OCI-LY1 (cell line): ENCODE data around the gene RAN.

Experiments
- H2AFZ ChIP-seq: fragments of 200-600 bp; sonication (generic), shearing (Covaris generic); 2 replicates; pipeline ENCODE4 v1.6.0; 2014; ENCODE audit warnings: antibody characterized with exemption, mild to moderate bottlenecking, low read length
- H3F3A ChIP-seq: fragments of 200-600 bp; sonication (generic), shearing (Covaris generic); 2 replicates; pipeline ENCODE4 v1.6.0; 2014; ENCODE audit warnings: mild to moderate bottlenecking, antibody characterized with exemption, low read length, moderate library complexity; ENCODE audit not compliant: insufficient read depth
- H3K27ac ChIP-seq: fragments of 200-600 bp; sonication (generic); 2 replicates; pipeline ENCODE4 v1.5.1; 2014; ENCODE audit warnings: low read length, mixed run types, mild to moderate bottlenecking, low read depth; ENCODE audit not compliant: poor library complexity, severe bottlenecking
- H3K27me3 ChIP-seq: fragments of 200-600 bp; sonication (generic); 2 replicates; pipeline ENCODE4 v1.6.0; 2014; ENCODE audit warnings: antibody characterized with exemption, mild to moderate bottlenecking, low read length, moderate library complexity; ENCODE audit not compliant: insufficient read depth
- H3K36me3 ChIP-seq: fragments of 200-600 bp; sonication (generic); 2 replicates; pipeline ENCODE4 v1.6.1; 2014; ENCODE audit warnings: mild to moderate bottlenecking, antibody characterized with exemption, low read length, moderate library complexity, mixed read lengths; ENCODE audit not compliant: insufficient read depth
- H3K4me1 ChIP-seq: fragments of 200-600 bp; sonication (generic); 2 replicates; pipeline ENCODE4 v1.5.1; 2014; ENCODE audit warnings: mild to moderate bottlenecking, low read length, moderate library complexity; ENCODE audit not compliant: insufficient read depth, severe bottlenecking
- H3K4me2 ChIP-seq: fragments of 200-600 bp; sonication (generic), shearing (Covaris generic); 2 replicates; pipeline ENCODE4 v1.6.1; 2014; ENCODE audit warnings: low read length
- H3K4me3 ChIP-seq: fragments of 200-600 bp; sonication (generic); 2 replicates; pipeline ENCODE4 v1.5.1; 2014; ENCODE audit warnings: low read length, low read depth, mild to moderate bottlenecking, mixed read lengths; ENCODE audit not compliant: poor library complexity, severe bottlenecking
- H3K79me2 ChIP-seq: fragments of 200-600 bp; shearing (Covaris generic); 2 replicates; pipeline ENCODE4 v1.6.1; 2016; ENCODE audit warnings: mixed run types, low read length, mixed read lengths; ENCODE audit not compliant: insufficient read depth
- H3K9ac ChIP-seq: fragments of 200-600 bp; sonication (generic), shearing (Covaris generic); 2 replicates; pipeline ENCODE4 v1.6.1; 2014; ENCODE audit warnings: mild to moderate bottlenecking, low read length, mixed read lengths
- H3K9me2 ChIP-seq: fragments of 200-600 bp; sonication (generic), shearing (Covaris generic); 2 replicates; pipeline ENCODE4 v1.6.1; 2014; ENCODE audit warnings: low read depth, mild to moderate bottlenecking, low read length, mixed read lengths
- H3K9me3 ChIP-seq: fragments of 200-600 bp; shearing (Covaris generic); 2 replicates; pipeline ENCODE4 v1.6.1; 2014; ENCODE audit warnings: low read length, mixed read lengths
- H4K20me1 ChIP-seq: fragments of 200-600 bp; sonication (generic), shearing (Covaris generic); 2 replicates; pipeline ENCODE4 v1.6.0; 2016; ENCODE audit warnings: mild to moderate bottlenecking, low read length; ENCODE audit not compliant: insufficient read depth
- EZH2 ChIP-seq: fragments of 200-600 bp; sonication (generic), shearing (Covaris generic); IDR thresholded peaks from 2 replicates; pipeline ENCODE4 v1.8.0; 2017; ENCODE audit warnings: borderline replicate concordance, mixed run types, mild to moderate bottlenecking, antibody characterized with exemption, low read length, moderate library complexity, mixed read lengths
- TF ChIP-seq, protein P1 (sequence below): fragments of 200-600 bp; sonication (generic), shearing (Covaris generic); IDR thresholded peaks from 2 replicates; pipeline ENCODE4 v1.5.1; 2017; ENCODE audit warnings: mild to moderate bottlenecking, antibody characterized with exemption, low read length, moderate library complexity, mixed read lengths

The RAN gene

DNA sequence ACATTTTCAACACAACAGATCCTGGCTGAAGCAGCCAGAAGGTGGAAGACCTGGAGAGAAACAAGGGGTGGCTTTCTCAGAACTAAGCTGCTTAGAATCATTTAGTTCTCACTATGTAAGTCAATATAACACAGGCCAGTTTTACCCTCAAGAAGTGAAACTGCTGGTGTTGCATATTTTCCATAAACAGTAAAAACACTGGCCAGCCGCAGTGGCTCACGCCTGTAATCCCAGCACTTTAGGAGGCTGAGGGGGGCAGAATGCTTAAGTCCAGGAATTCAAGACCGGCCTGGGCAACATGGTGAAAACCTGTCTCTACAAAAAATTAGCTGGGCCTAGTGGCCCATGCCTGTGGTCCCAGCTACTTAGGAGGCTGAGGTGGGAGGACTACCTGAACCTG lies 44.4 kb upstream of the RAN start:
- no peak overlapping the region for H3K4me3 ChIP-seq
- H3K27ac ChIP-seq = peak overlapping the region; percentile 66
- H2AFZ ChIP-seq = no peak overlapping the region
- H3K27me3 ChIP-seq = no peaks in the 10 kb centered on the region
- no peaks in the 10 kb centered on the region for H3F3A ChIP-seq
- H3K79me2 ChIP-seq = no peaks in the 10 kb centered on the region; the same call in 1 of the 2 replicates
- no peak overlapping the region for H3K4me2 ChIP-seq
- H3K4me1 ChIP-seq = peaks cover 48% of the 10 kb centered on the region
- no peaks in the 10 kb centered on the region for H3K9me2 ChIP-seq
- no peaks in the 10 kb centered on the region for H3K9me3 ChIP-seq
- TF ChIP-seq, protein P1, sequence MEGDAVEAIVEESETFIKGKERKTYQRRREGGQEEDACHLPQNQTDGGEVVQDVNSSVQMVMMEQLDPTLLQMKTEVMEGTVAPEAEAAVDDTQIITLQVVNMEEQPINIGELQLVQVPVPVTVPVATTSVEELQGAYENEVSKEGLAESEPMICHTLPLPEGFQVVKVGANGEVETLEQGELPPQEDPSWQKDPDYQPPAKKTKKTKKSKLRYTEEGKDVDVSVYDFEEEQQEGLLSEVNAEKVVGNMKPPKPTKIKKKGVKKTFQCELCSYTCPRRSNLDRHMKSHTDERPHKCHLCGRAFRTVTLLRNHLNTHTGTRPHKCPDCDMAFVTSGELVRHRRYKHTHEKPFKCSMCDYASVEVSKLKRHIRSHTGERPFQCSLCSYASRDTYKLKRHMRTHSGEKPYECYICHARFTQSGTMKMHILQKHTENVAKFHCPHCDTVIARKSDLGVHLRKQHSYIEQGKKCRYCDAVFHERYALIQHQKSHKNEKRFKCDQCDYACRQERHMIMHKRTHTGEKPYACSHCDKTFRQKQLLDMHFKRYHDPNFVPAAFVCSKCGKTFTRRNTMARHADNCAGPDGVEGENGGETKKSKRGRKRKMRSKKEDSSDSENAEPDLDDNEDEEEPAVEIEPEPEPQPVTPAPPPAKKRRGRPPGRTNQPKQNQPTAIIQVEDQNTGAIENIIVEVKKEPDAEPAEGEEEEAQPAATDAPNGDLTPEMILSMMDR = no peak
- no peak for TF ChIP-seq EZH2
- H3K9ac ChIP-seq = no peak overlapping the region
- peaks cover 20% of the 10 kb centered on the region for H3K36me3 ChIP-seq
- no peaks in the 10 kb centered on the region for H4K20me1 ChIP-seq

DNA sequence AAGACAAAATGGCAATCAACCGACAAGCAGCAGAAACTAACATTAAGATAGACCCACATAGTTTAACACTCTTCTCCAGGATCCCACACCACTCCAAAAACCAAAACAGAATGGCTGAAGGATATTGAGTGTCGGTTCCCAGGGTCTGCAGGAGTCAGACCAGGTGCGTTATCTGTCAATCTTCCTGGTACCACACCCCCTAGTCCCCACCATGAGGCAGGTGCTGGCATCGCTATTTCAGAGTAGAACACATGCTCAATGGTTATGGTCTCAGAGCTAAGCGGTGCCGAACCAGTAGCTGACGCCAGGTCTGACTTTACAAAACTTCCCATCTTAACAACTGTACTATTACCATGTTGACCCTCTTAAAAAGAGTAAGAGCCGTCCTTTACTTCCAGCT lies 43.0 kb upstream of the RAN start:
- H3K4me1 ChIP-seq = peaks cover 60% of the 10 kb centered on the region
- peaks cover 7% of the 10 kb centered on the region; the same call in 1 of the 2 replicates for H3K36me3 ChIP-seq
- H3K4me2 ChIP-seq = no peak overlapping the region
- H3K9me2 ChIP-seq = no peaks in the 10 kb centered on the region
- H3K9ac ChIP-seq = no peak overlapping the region
- no peaks in the 10 kb centered on the region for H3K27me3 ChIP-seq
- no peak overlapping the region for H3K4me3 ChIP-seq
- no peaks in the 10 kb centered on the region for H3F3A ChIP-seq
- H4K20me1 ChIP-seq = no peaks in the 10 kb centered on the region
- TF ChIP-seq EZH2 = no peak
- no peak overlapping the region for H2AFZ ChIP-seq
- no peaks in the 10 kb centered on the region; the same call in none of the 2 replicates for H3K79me2 ChIP-seq
- H3K9me3 ChIP-seq = no peaks in the 10 kb centered on the region
- H3K27ac ChIP-seq = peak overlapping the region; percentile 43

DNA sequence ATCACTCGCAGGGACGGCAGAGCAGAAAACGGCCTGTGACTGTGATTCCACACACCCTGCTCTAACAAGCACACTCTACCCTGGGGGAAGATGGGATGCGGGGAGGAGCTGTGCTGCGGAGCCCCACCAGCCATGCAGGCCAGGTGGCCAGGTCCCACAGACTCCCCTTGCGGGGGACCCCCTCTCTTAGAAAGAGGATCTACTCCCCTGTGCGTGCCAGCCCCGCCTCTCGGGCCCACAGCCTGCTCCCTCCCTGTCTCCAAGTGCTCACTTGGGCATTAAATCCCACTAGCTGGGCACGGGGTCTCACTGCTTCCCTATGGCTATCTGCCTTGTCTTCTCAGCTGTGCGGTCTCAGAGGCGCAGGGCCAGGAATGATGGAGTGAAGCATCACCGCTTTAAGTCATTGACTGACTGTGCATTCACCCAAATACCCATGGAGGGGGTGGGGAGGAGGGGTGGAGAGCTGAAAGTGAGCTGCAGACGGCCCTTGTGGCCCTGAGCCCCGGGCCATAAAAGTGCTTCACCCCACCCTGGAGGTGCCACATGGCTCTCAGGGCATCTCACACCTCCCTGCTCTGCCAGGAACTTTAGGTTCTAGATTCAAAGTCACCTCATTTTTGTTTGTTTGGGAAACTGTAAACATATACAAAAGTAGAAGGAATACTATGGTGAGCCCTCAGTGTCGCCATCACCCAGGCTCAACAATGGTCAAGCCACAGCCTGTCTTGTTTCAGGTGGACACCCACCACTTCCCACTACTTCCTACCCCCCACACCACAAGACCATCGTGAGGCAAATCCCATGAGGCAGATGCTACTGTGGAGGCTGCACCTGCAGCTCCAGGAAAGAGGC lies 42.2 kb upstream of the RAN start:
- Histone ChIP-seq H3K36me3 (peaks cover 7% of the 10 kb centered on the region; the same call in 1 of the 2 replicates), H3K9ac (no peak overlapping the region), H3K4me1 (peaks cover 60% of the 10 kb centered on the region), H2AFZ (no peak overlapping the region), H3K9me2 (no peaks in the 10 kb centered on the region), H3K79me2 (no peaks in the 10 kb centered on the region; the same call in none of the 2 replicates), H3K9me3 (no peaks in the 10 kb centered on the region), H3K27ac (peak overlapping the region; percentile 43), H3K4me2 (no peak overlapping the region), H4K20me1 (no peaks in the 10 kb centered on the region), H3K4me3 (no peak overlapping the region), H3K27me3 (no peaks in the 10 kb centered on the region), H3F3A (no peaks in the 10 kb centered on the region)
- TF ChIP-seq, protein P1 = no peak
- TF ChIP-seq EZH2 = no peak
